ENCODE measurements around the gene MGAT3.

MGAT3 gene

DNA sequence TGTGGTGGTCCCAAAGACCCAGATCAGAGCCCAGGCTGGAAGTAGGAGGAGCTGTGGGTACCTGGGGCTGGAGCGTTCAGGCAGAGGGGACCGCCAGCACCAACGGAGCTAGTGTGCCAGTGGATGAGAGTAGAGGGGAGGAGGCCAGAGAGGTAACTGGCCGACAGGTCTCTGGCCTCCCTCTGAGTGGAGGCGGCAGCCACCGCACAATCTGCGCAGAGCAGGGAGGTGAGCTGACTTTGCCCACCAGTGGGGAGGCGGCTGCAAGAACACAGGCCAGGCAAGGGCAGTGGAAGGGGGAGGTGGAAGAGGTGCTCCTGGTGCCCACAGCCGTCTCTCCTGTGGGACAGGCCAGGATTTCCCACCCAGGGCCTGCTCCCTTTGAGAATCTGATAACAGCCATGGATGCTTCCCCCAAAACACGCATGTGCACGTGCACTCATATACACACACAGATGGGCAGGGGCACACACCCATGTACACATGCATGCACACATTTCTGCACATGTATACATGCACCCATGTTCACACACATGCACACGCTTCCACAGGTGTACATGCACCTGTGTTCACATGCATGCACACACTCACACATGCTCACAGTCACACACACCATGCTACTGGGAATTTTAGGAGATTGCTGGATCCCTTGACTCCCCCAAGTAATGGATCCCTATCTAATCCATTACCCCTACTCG lies 6.4 kb upstream of the MGAT3 start:
- Histone ChIP-seq H3K9me3 (no peaks in the 10 kb centered on the region), H3K4me3 (ENCODE audit: low read depth, low read length) (no peak overlapping the region), H3K4me1 (peaks cover 3% of the 10 kb centered on the region; the same call in 1 of the 2 replicates), H3K36me3 (no peaks in the 10 kb centered on the region; the same call in 1 of the 2 replicates), H3K27me3 (no peaks in the 10 kb centered on the region)
- no peak for DNase-seq
- TF ChIP-seq, protein P1, sequence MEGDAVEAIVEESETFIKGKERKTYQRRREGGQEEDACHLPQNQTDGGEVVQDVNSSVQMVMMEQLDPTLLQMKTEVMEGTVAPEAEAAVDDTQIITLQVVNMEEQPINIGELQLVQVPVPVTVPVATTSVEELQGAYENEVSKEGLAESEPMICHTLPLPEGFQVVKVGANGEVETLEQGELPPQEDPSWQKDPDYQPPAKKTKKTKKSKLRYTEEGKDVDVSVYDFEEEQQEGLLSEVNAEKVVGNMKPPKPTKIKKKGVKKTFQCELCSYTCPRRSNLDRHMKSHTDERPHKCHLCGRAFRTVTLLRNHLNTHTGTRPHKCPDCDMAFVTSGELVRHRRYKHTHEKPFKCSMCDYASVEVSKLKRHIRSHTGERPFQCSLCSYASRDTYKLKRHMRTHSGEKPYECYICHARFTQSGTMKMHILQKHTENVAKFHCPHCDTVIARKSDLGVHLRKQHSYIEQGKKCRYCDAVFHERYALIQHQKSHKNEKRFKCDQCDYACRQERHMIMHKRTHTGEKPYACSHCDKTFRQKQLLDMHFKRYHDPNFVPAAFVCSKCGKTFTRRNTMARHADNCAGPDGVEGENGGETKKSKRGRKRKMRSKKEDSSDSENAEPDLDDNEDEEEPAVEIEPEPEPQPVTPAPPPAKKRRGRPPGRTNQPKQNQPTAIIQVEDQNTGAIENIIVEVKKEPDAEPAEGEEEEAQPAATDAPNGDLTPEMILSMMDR (IDR thresholded peaks at IDR 0.05; ENCODE audit: low read depth, low read length), result no peak

- Histone ChIP-seq H3K36me3 (no peaks in the 10 kb centered on the region; the same call in 1 of the 2 replicates), H3K27me3 (peaks cover 6% of the 10 kb centered on the region; the same call in 1 of the 2 replicates), H3K9me3 (no peaks in the 10 kb centered on the region), H3K4me3 (ENCODE audit: low read depth, low read length) (no peak overlapping the region), H3K4me1 (peaks cover 3% of the 10 kb centered on the region; the same call in 1 of the 2 replicates)
- DNase-seq, result no peak
- TF ChIP-seq, protein P1 (IDR thresholded peaks at IDR 0.05; ENCODE audit: low read depth, low read length), result no peak
Measured at GRCh38 chr22:39452740-39453040, 4.1 kb upstream of the MGAT3 start.

DNA sequence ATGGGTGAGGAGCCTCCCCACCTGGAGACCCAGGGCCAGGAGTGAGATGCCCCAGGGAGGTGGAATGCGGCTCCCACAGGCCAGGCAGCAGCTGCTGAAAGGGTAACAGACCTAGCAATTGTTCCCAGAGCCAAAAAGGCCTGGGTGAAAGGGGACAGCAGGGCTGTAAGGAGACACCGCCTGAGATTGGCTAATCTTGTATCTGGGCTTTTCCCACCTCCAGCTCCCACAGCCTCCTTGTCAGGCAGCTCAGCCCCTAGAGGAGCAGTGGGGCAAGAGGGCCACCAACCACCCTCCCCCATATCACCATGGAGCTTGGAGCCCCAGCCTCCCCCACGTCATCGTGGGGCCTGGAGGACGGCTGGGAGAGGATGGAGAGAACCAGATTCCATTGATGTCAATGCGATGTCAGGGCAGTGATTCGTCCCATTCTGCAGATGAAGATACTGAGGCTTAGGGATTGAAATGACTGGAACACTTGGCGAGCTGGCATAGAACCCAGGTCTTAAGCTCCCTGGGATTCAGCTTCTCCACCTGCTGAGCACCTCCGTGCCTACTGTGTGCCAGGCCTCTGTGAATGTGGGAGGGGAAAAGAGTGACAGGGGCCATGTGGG lies 2.9 kb upstream of the MGAT3 start:
- H3K4me1 ChIP-seq, result peaks cover 3% of the 10 kb centered on the region; the same call in 1 of the 2 replicates
- no peaks in the 10 kb centered on the region for H3K9me3 ChIP-seq
- no peak overlapping the region for H3K4me3 ChIP-seq (ENCODE audit: low read depth, low read length)
- no peak for DNase-seq
- peaks cover 14% of the 10 kb centered on the region; the same call in 1 of the 2 replicates for H3K27me3 ChIP-seq
- H3K36me3 ChIP-seq, result no peaks in the 10 kb centered on the region; the same call in 1 of the 2 replicates
- TF ChIP-seq, protein P1 (IDR thresholded peaks at IDR 0.05; ENCODE audit: low read depth, low read length), result no peak

DNA sequence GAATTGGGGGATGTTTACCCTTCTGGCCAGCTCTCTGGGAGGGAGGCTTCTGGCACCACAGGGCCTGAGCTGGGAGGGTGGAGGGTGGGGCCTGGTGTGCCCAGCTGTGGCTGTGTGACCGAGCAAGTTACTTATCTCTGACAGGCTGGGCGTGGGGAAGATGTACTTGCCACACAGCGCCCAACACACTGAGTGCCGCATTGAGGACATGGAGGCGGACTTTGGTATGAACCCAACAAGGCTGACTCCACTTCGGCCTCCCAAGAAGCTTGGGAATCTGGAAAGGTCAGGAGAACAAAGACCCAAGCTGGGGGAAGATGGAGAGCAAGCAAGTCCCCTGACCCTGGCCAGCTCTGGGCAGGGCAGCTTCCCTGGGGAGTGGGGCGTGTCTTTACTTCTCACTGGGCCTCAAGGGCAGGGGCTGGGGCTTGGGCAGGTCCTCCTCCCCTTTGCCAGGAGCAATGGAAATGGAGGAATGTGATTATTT lies 2.4 kb upstream of the MGAT3 start:
- Histone ChIP-seq H3K4me3 (ENCODE audit: low read depth, low read length) (no peak overlapping the region), H3K9me3 (no peaks in the 10 kb centered on the region)

GRCh38 chr22:39457198-39457555 lies 365 bp downstream of the MGAT3 start:
- no peak for DNase-seq
- Histone ChIP-seq H3K27me3 (peaks cover 14% of the 10 kb centered on the region; the same call in 1 of the 2 replicates), H3K4me3 (ENCODE audit: low read depth, low read length) (peak overlapping the region; percentile 55), H3K9me3 (no peaks in the 10 kb centered on the region), H3K36me3 (no peaks in the 10 kb centered on the region), H3K4me1 (peaks cover 3% of the 10 kb centered on the region; the same call in 1 of the 2 replicates)
- TF ChIP-seq, protein P1 (IDR thresholded peaks at IDR 0.05; ENCODE audit: low read depth, low read length), result no peak

More for the DNA sequence above, 2.4 kb upstream of the MGAT3 start:
- Histone ChIP-seq H3K27me3 (peaks cover 14% of the 10 kb centered on the region; the same call in 1 of the 2 replicates), H3K4me1 (peaks cover 3% of the 10 kb centered on the region; the same call in 1 of the 2 replicates), H3K36me3 (no peaks in the 10 kb centered on the region; the same call in 1 of the 2 replicates)
- TF ChIP-seq, protein P1 (IDR thresholded peaks at IDR 0.05; ENCODE audit: low read depth, low read length), result no peak
- DNase-seq, result no peak
